Endothelial cell of hepatic sinusoid (primary cell): ENCODE measurements around the gene KDM1A.

ENCODE experiments used
- in situ Hi-C: cut with HindIII; loops from 2 replicates; pipeline ENCODE4 v1.10.0; 2017; ENCODE audit warnings: low sequenced_read_pairs

The KDM1A gene

GRCh38 chr1:23066075-23066474 lies 46.8 kb downstream of the KDM1A start:
- in situ Hi-C loops, result no loop called here

DNA sequence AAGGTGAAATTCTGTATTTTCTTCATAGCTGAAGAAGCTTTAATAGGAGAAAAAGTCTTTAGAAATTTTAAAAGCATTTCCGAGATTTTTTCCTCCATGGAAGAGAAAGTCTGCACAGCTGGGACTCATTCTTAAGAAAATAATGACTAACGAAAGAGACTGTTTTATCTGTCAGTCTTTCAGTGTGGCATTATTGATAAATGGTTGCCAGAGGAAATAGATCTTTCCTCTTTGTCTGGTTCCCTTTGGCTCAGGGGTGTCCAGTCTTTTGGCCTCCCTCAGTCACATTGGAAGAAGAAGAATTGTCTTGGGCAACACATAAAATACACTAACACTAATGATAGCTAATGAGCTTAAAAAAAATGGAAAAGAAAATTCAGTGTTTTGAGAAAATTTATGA lies 49.9 kb downstream of the KDM1A start:
- in situ Hi-C loops, result no loop called here

DNA sequence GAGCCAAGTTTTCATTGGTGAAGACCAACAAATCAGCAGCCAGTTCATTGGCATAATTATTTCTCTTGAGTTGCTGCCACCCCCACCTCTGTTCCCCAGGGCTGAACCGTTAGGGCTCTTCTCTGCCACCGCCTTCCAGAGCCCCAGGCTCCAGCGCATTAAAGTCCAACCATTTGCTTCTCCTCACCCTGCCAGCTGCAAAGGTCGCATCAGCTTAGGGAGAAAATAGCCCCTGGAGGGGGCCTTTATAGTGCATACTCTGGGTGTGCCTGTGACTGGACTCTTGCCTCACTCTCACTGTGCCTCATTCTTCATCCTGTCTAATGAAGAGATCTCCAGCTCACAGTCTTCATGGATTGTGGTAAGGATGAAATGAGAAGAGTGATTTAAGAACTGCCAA lies 50.4 kb downstream of the KDM1A start:
- in situ Hi-C loops, result no loop called here

DNA sequence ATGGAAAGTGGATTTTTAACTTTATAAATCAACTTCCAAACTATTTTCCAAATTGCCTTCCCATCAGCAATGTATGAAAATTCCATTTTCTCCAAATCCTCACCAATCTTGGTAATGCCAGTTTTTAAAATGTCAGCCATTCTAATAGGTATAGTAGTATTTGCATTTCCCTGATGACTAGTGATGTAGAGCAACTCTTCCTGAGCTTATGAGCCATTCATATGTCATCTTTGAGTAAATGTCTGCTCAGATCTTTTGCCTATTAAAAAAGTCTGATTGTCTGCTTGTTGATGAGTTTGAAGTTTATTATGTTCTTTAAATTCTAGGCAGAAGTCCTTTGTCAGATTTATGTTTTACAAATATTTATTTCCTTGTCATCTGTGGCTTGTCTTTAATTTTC lies 54.7 kb downstream of the KDM1A start:
- in situ Hi-C loops, result no loop called here

DNA sequence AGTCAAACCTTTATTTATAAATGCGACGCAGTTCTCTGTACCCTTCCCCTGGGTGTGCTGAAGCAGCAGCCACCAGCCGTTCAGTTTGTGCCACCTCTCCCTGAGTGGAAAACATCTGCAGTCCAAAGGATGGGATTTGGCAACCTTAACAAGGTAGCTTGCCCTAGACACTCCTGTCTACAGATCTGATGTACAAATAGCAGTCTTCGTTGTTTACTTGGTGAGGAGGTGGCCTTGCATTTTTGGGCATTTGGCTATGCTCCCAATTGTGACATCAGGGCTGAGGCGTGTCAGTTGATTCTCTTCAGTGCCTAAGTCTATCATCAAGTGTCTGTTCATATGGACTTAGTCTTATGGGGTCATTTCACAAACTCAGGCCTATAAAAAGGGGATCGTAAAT lies 59.8 kb downstream of the KDM1A start:
- in situ Hi-C loops, result no loop called here

- in situ Hi-C loops, result no loop called here
These were observed 61.6 kb downstream of the KDM1A start for GRCh38 chr1:23080885-23081284.

DNA sequence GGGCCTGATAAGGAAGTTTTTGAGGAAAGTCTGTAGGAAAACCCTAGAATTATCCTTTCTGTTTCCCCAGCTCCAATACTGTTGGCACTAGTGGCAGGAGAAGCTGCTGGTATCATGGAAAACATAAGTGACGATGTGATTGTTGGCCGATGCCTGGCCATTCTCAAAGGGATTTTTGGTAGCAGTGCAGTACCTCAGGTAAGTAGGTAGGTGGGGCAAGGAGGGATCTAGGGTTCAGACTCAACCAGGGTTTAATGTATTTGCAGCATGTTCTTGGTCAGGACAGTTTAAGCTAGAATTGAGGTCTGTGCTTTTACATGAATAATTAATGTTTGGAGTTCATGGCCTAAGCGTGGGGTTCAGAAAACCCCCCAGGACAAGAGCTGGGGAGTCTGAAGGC lies 62.1 kb downstream of the KDM1A start:
- in situ Hi-C loops, result no loop called here

DNA sequence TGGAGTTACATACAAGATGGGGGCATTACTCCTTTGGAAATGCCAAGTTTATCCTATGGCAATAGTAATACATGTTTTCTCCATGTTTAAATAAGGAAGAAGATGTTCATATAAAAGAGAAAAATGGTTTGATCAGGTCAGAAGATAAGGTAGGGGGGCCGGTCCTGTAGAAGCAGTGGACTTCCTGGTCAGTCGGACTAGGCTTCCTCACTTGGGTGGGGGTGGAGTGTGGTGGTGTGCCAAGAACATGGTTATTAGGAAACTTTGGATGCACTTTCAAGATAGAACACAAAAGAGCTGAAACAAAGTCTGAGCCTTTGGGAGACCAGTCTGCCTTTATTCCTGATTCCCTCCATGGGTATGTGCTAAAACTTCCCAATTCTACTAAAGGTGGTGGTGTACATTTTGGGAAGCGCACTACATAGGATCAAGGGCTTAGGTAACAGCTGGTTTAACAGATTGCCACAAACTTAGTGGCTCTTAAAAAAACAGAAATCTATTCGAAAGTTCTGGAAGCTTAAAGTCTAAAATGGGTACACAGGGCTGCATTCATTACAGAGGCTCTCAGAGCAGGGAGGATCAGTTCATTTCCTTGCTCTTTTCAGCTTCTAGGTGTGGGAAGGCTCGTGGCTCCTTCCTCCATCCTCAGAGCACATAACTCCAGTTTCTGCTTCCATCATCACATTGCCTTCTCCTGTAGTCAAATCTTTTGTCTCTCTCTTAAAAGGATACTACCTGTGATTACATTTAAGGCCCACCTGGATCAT lies 64.6 kb downstream of the KDM1A start:
- in situ Hi-C loops, result no loop called here

DNA sequence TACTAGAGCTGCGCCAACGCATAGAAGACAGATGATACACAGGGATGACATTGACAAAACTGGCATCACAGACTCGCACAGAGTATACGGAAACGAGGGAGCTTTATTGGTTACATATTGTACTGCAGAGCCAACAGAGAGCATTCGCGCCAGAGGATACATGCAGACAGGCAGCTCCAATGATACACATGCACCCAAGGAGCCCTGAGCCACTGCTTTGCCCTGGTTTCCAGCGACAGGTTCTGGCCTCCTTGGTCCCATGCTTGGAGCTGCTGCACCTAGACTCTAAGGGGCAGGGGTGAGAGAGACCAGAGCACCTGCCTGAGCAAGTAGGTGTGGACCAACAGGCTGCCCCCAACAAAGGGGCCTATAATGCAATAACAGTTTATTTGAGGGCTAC lies 65.6 kb downstream of the KDM1A start:
- in situ Hi-C loops, result no loop called here

GRCh38 chr1:23085696-23086095 lies 66.4 kb downstream of the KDM1A start:
- in situ Hi-C loops, result no loop called here

- in situ Hi-C loops, result no loop called here
These were observed 68.8 kb downstream of the KDM1A start for GRCh38 chr1:23088027-23088426.

DNA sequence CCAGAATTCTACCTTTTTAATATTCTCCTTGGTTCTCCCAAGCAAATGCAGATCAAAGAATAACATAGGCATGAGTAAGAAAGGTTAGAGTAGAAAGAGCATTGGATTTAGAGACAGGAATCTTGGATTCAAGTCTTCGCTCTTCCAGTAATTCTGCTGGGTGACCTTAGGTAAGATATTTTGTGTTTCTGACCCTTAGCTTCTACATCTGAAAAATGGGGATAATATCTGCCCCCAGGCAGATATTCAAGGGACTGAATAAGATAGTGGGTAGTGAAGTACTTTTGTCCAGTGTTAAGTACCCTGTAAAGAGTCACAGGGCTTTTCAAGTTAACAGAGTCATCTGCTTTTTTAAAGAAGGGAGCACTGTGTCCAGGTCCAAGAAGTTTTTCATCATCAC lies 70.8 kb downstream of the KDM1A start:
- in situ Hi-C loops, result no loop called here

GRCh38 chr1:23091545-23091944 lies 72.3 kb downstream of the KDM1A start:
- in situ Hi-C loops, result no loop called here

- in situ Hi-C loops, result no loop called here
These were observed 73.2 kb downstream of the KDM1A start for GRCh38 chr1:23092447-23092846.

DNA sequence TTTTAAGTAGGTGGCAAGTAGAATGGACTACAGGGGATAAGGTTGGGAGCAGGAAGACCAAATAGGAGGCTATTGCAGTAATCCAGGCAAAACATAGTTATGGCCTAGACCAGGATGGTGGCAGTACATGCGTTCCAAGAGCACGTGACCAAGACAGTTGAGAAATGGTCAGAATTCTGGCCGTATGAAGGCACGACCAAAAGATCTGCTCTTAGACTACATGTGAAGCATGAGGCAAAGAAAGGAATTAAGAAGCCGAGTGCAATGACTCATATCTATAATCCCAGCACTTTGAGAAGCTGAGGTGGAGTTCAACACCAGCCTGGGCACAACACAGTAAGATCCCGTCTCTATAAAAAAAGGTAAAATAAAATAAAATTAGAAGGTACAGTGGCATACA lies 78.0 kb downstream of the KDM1A start:
- in situ Hi-C loops, result no loop called here

GRCh38 chr1:23098463-23099170 lies 79.3 kb downstream of the KDM1A start:
- in situ Hi-C loops, result no loop called here

GRCh38 chr1:23099171-23099536 lies 79.9 kb downstream of the KDM1A start:
- in situ Hi-C loops, result no loop called here

DNA sequence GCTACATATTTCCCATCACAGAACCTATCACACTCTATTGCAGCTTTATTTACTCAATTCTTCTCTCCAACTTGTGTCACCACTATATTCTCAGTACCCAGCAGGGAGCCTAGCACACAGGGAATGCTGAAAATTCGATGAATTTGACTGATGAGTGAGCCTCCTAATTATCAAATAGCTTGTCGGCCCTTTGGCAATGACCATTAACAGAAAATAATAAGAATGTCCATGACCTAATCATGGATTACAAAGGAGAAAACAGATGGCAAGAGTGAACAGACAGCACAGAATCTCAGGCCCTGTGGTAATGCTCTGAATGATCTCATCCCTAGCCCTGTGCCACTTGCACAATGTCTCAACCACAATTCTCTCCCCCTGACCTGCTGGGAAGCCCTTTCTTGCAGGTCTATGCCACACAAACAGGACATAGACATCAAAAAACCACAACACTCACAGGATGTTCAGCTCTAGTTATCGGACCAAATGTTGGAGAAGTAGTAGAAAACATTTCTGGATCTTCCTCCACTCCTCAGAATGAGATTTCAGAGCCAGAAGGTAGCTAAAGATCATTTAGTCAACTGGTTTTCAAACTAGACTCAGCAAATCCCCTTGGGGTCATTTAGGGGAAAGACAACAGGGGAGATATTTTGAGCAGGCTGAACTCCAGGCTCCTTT lies 80.9 kb downstream of the KDM1A start:
- in situ Hi-C loops, result no loop called here

DNA sequence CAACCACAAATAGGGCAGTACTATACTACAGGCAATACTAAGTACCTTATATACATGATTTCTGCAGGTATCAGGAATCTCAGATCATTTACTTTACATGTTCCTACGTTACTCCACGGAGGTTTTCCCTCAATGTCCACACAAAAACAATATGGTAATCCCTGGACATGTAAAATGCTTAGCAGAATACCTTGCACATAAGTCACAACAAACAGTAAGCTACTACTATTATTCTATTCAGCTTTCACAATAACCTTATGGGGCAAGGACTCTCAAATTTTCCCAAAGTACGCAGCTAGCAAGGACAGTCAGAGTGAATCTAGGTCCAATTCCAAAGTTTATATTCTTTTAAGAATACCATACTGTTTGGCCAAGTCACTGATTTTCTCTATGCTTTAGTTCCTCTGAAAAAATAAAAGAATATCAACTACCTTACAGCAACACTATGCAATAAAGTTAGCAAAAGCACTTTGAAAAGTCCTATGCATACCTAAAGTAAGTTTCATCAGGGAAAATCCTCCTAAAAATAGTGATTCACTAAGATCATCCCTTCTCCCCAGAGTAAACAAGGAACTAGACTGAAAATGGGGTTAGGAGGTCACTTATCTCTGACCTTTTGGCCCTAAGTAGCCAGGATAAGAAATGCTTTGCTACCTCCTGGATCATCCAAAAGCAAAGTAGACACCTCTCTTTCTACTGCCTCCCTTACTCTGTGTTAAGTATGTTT lies 82.0 kb downstream of the KDM1A start:
- in situ Hi-C loops, result no loop called here

GRCh38 chr1:23101887-23102286 lies 82.6 kb downstream of the KDM1A start:
- in situ Hi-C loops, result no loop called here

- in situ Hi-C loops, result no loop called here
These were observed 83.0 kb downstream of the KDM1A start for GRCh38 chr1:23102289-23102688.
